GM21528 (cell line): ENCODE measurements around the gene NTM.

Source experiments
- ATAC-seq: cut with Tn5 transposase; IDR thresholded peaks from one replicate; pipeline ENCODE4 v1.9.1; 2021; ENCODE audit warnings: mild to moderate bottlenecking, moderate library complexity; ENCODE audit not compliant: unreplicated experiment, low FRiP score

NTM gene

GRCh38 chr11:131918663-131919062 is 548.2 kb downstream of the NTM start:
- no peak for ATAC-seq

GRCh38 chr11:131922220-131922619 is 551.8 kb downstream of the NTM start:
- ATAC-seq = no peak

- ATAC-seq = no peak
Measured at GRCh38 chr11:131923309-131923708, 552.9 kb downstream of the NTM start.

- no peak for ATAC-seq
Measured at GRCh38 chr11:131924001-131924400, 553.6 kb downstream of the NTM start.

- ATAC-seq = no peak
Measured at GRCh38 chr11:131924457-131925201, 554.2 kb downstream of the NTM start.

- no peak for ATAC-seq
Measured at GRCh38 chr11:131925829-131926228, 555.4 kb downstream of the NTM start.

GRCh38 chr11:131928992-131929391 is 558.6 kb downstream of the NTM start:
- ATAC-seq = no peak

- ATAC-seq = no peak
Measured at GRCh38 chr11:131932584-131933325, 562.3 kb downstream of the NTM start.

GRCh38 chr11:131934006-131934405 is 563.6 kb downstream of the NTM start:
- no peak for ATAC-seq

GRCh38 chr11:131938351-131938751 is 567.9 kb downstream of the NTM start:
- no peak for ATAC-seq

- no peak for ATAC-seq
Measured at GRCh38 chr11:131940126-131940525, 569.7 kb downstream of the NTM start.

- ATAC-seq = no peak
Measured at GRCh38 chr11:131942878-131943277, 572.5 kb downstream of the NTM start.

- no peak for ATAC-seq
Measured at GRCh38 chr11:131943295-131943694, 572.9 kb downstream of the NTM start.

- ATAC-seq = no peak
Measured at GRCh38 chr11:131944736-131945135, 574.3 kb downstream of the NTM start.

GRCh38 chr11:131945706-131946105 is 575.3 kb downstream of the NTM start:
- ATAC-seq = no peak

GRCh38 chr11:131947511-131947910 is 577.1 kb downstream of the NTM start:
- ATAC-seq = no peak

- ATAC-seq = no peak
Measured at GRCh38 chr11:131951121-131951520, 580.7 kb downstream of the NTM start.

- ATAC-seq = no peak
Measured at GRCh38 chr11:131954146-131954545, 583.7 kb downstream of the NTM start.

- no peak for ATAC-seq
Measured at GRCh38 chr11:131955904-131956303, 585.5 kb downstream of the NTM start.

GRCh38 chr11:131957201-131957600 is 586.8 kb downstream of the NTM start:
- ATAC-seq = no peak

- ATAC-seq = no peak
Measured at GRCh38 chr11:131957875-131958274, 587.5 kb downstream of the NTM start.

GRCh38 chr11:131962818-131963217 is 592.4 kb downstream of the NTM start:
- no peak for ATAC-seq
